PC-9 (cell line): ENCODE data around the gene SLC27A4.

Source experiments
- EZH2 ChIP-seq: fragments of 200-600 bp; sonication (generic); IDR thresholded peaks from 2 replicates; pipeline ENCODE4 v1.8.0; 2017; ENCODE audit warnings: antibody characterized with exemption, low read depth
- TF ChIP-seq, protein P1 (sequence below): fragments of 200-600 bp; sonication (generic); conservative IDR thresholded peaks from 2 replicates; pipeline ENCODE4 v1.6.1; 2017; ENCODE audit warnings: mixed run types, antibody characterized with exemption, mild to moderate bottlenecking, moderate library complexity

GRCh38 chr9:128361296-128361985, 21.1 kb downstream of the SLC27A4 start:
- TF ChIP-seq, protein P1, sequence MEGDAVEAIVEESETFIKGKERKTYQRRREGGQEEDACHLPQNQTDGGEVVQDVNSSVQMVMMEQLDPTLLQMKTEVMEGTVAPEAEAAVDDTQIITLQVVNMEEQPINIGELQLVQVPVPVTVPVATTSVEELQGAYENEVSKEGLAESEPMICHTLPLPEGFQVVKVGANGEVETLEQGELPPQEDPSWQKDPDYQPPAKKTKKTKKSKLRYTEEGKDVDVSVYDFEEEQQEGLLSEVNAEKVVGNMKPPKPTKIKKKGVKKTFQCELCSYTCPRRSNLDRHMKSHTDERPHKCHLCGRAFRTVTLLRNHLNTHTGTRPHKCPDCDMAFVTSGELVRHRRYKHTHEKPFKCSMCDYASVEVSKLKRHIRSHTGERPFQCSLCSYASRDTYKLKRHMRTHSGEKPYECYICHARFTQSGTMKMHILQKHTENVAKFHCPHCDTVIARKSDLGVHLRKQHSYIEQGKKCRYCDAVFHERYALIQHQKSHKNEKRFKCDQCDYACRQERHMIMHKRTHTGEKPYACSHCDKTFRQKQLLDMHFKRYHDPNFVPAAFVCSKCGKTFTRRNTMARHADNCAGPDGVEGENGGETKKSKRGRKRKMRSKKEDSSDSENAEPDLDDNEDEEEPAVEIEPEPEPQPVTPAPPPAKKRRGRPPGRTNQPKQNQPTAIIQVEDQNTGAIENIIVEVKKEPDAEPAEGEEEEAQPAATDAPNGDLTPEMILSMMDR, result no peak
- TF ChIP-seq EZH2, result no peak
